ENCODE data around the gene KCNC1. TPM values are rescaled to one million over a fixed set of nuclear protein-coding genes. Genes with fewer than 3 reads are reported as not detected.

The KCNC1 gene
- total and polyA plus RNA-seq, 4 donors, result not detected

- no peaks in the 10 kb centered on the region for H3K27me3 ChIP-seq (ENCODE audit: control insufficient read depth in 1 of 2, insufficient read depth in 2 of 2, low read length in 1 of 2)
- 95 to 97% methylated on average over 4 of the region's 4 CpGs for WGBS, 2 donors
- H3K36me3 ChIP-seq (ENCODE audit: control insufficient read depth in 1 of 2, insufficient read depth in 2 of 2, low read length in 1 of 2), result no peaks in the 10 kb centered on the region
- H3K4me1 ChIP-seq (ENCODE audit: control insufficient read depth in 1 of 2, insufficient read depth in 2 of 2, low read length in 2 of 2), result no peaks in the 10 kb centered on the region
- DNase-seq, result no peak
- no peak overlapping the region for H3K4me3 ChIP-seq (ENCODE audit: low read length in 2 of 2)
- intact Hi-C loops (cut with DNase I), result no loop called here
- no peak for ATAC-seq (ENCODE audit: low FRiP score)
- no peaks in the 10 kb centered on the region for H3K9me3 ChIP-seq (ENCODE audit: control insufficient read depth, low read length)
- H3K27ac ChIP-seq (ENCODE audit: low read depth in 1 of 2, low read length in 2 of 2), result no peak overlapping the region
Measured at GRCh38 chr11:17805043-17805442, 70.5 kb downstream of the KCNC1 start.

GRCh38 chr11:17805873-17806272 is 71.3 kb downstream of the KCNC1 start:
- WGBS, 2 donors, result 94 to 96% methylated on average over 1 of the region's 1 CpG
- no peak overlapping the region for H3K4me3 ChIP-seq (ENCODE audit: low read length in 2 of 2)
- H3K9me3 ChIP-seq (ENCODE audit: control insufficient read depth, low read length), result no peaks in the 10 kb centered on the region
- H3K36me3 ChIP-seq (ENCODE audit: control insufficient read depth in 1 of 2, insufficient read depth in 2 of 2, low read length in 1 of 2), result no peaks in the 10 kb centered on the region
- DNase-seq, result no peak
- no peaks in the 10 kb centered on the region for H3K4me1 ChIP-seq (ENCODE audit: control insufficient read depth in 1 of 2, insufficient read depth in 2 of 2, low read length in 2 of 2)
- ATAC-seq (ENCODE audit: low FRiP score), result no peak
- H3K27me3 ChIP-seq (ENCODE audit: control insufficient read depth in 1 of 2, insufficient read depth in 2 of 2, low read length in 1 of 2), result no peaks in the 10 kb centered on the region
- intact Hi-C loops (cut with DNase I), result no loop called here
- H3K27ac ChIP-seq (ENCODE audit: low read depth in 1 of 2, low read length in 2 of 2), result no peak overlapping the region

- no peaks in the 10 kb centered on the region for H3K4me1 ChIP-seq (ENCODE audit: control insufficient read depth in 1 of 2, insufficient read depth in 2 of 2, low read length in 2 of 2)
- no peaks in the 10 kb centered on the region for H3K36me3 ChIP-seq (ENCODE audit: control insufficient read depth in 1 of 2, insufficient read depth in 2 of 2, low read length in 1 of 2)
- H3K27ac ChIP-seq (ENCODE audit: low read depth in 1 of 2, low read length in 2 of 2), result no peak overlapping the region
- no peaks in the 10 kb centered on the region for H3K27me3 ChIP-seq (ENCODE audit: control insufficient read depth in 1 of 2, insufficient read depth in 2 of 2, low read length in 1 of 2)
- intact Hi-C loops (cut with DNase I), result no loop called here
- WGBS, 2 donors, result 90 to 91% methylated on average over 4 of the region's 4 CpGs
- no peak for DNase-seq
- H3K4me3 ChIP-seq (ENCODE audit: low read length in 2 of 2), result no peak overlapping the region
- ATAC-seq (ENCODE audit: low FRiP score), result no peak
- no peaks in the 10 kb centered on the region for H3K9me3 ChIP-seq (ENCODE audit: control insufficient read depth, low read length)
Measured at GRCh38 chr11:17807034-17807433, 72.5 kb downstream of the KCNC1 start.

GRCh38 chr11:17810041-17810440 is 75.5 kb downstream of the KCNC1 start:
- peaks cover 0 to 5% of the 10 kb centered on the region in 2 donors for H3K4me1 ChIP-seq (ENCODE audit: control insufficient read depth in 1 of 2, insufficient read depth in 2 of 2, low read length in 2 of 2)
- no peak overlapping the region for H3K27ac ChIP-seq (ENCODE audit: low read depth in 1 of 2, low read length in 2 of 2)
- no peak for ATAC-seq (ENCODE audit: low FRiP score)
- no peaks in the 10 kb centered on the region for H3K27me3 ChIP-seq (ENCODE audit: control insufficient read depth in 1 of 2, insufficient read depth in 2 of 2, low read length in 1 of 2)
- no peak for DNase-seq
- H3K4me3 ChIP-seq (ENCODE audit: low read length in 2 of 2), result no peak overlapping the region
- WGBS, 2 donors, result 95 to 97% methylated on average over 1 of the region's 1 CpG
- no peaks in the 10 kb centered on the region for H3K36me3 ChIP-seq (ENCODE audit: control insufficient read depth in 1 of 2, insufficient read depth in 2 of 2, low read length in 1 of 2)
- H3K9me3 ChIP-seq (ENCODE audit: control insufficient read depth, low read length), result no peaks in the 10 kb centered on the region
- intact Hi-C loops (cut with DNase I), result loop anchor here in 1 of 2 donors (5.0 kb wide), 1 partner anchor 147 kb away; no protein-coding TSS in a partner anchor

GRCh38 chr11:17810746-17811145 is 76.2 kb downstream of the KCNC1 start:
- intact Hi-C loops (cut with DNase I), result loop anchor here in 1 of 2 donors (5.0 kb wide), 1 partner anchor 147 kb away; no protein-coding TSS in a partner anchor
- 32 to 33% methylated on average over 3 of the region's 3 CpGs for WGBS, 2 donors
- Histone ChIP-seq H3K9me3 (ENCODE audit: control insufficient read depth, low read length) (no peaks in the 10 kb centered on the region), H3K36me3 (ENCODE audit: control insufficient read depth in 1 of 2, insufficient read depth in 2 of 2, low read length in 1 of 2) (no peaks in the 10 kb centered on the region), H3K27ac (ENCODE audit: low read depth in 1 of 2, low read length in 2 of 2) (no peak overlapping the region), H3K4me1 (ENCODE audit: control insufficient read depth in 1 of 2, insufficient read depth in 2 of 2, low read length in 2 of 2) (peaks cover 0 to 5% of the 10 kb centered on the region in 2 donors), H3K27me3 (ENCODE audit: control insufficient read depth in 1 of 2, insufficient read depth in 2 of 2, low read length in 1 of 2) (no peaks in the 10 kb centered on the region), H3K4me3 (ENCODE audit: low read length in 2 of 2) (no peak overlapping the region)
- ATAC-seq (ENCODE audit: low FRiP score) (no peak), DNase-seq (no peak)

GRCh38 chr11:17811352-17811751 is 76.8 kb downstream of the KCNC1 start:
- H3K4me3 ChIP-seq (ENCODE audit: low read length in 2 of 2), result no peak overlapping the region
- H3K9me3 ChIP-seq (ENCODE audit: control insufficient read depth, low read length), result no peaks in the 10 kb centered on the region
- peaks cover 0 to 5% of the 10 kb centered on the region in 2 donors for H3K4me1 ChIP-seq (ENCODE audit: control insufficient read depth in 1 of 2, insufficient read depth in 2 of 2, low read length in 2 of 2)
- no peaks in the 10 kb centered on the region for H3K36me3 ChIP-seq (ENCODE audit: control insufficient read depth in 1 of 2, insufficient read depth in 2 of 2, low read length in 1 of 2)
- no peak overlapping the region for H3K27ac ChIP-seq (ENCODE audit: low read depth in 1 of 2, low read length in 2 of 2)
- intact Hi-C loops (cut with DNase I), result loop anchor here in 1 of 2 donors (5.0 kb wide), 1 partner anchor 146 kb away; no protein-coding TSS in a partner anchor
- DNase-seq (no peak), ATAC-seq (ENCODE audit: low FRiP score) (no peak)
- 69 to 82% methylated on average over 7 of the region's 7 CpGs for WGBS, 2 donors
- H3K27me3 ChIP-seq (ENCODE audit: control insufficient read depth in 1 of 2, insufficient read depth in 2 of 2, low read length in 1 of 2), result no peaks in the 10 kb centered on the region

- Histone ChIP-seq H3K4me1 (ENCODE audit: control insufficient read depth in 1 of 2, insufficient read depth in 2 of 2, low read length in 2 of 2) (peaks cover 0 to 5% of the 10 kb centered on the region in 2 donors), H3K9me3 (ENCODE audit: control insufficient read depth, low read length) (no peaks in the 10 kb centered on the region), H3K4me3 (ENCODE audit: low read length in 2 of 2) (no peak overlapping the region), H3K27me3 (ENCODE audit: control insufficient read depth in 1 of 2, insufficient read depth in 2 of 2, low read length in 1 of 2) (no peaks in the 10 kb centered on the region), H3K36me3 (ENCODE audit: control insufficient read depth in 1 of 2, insufficient read depth in 2 of 2, low read length in 1 of 2) (no peaks in the 10 kb centered on the region), H3K27ac (ENCODE audit: low read depth in 1 of 2, low read length in 2 of 2) (no peak overlapping the region)
- intact Hi-C loops (cut with DNase I), result loop anchor here in 1 of 2 donors (5.0 kb wide), 1 partner anchor 145 kb away; no protein-coding TSS in a partner anchor
- WGBS, 2 donors, result 0 to 18% methylated on average over 2 of the region's 2 CpGs
- ATAC-seq (ENCODE audit: low FRiP score), result no peak
- no peak for DNase-seq
Measured at GRCh38 chr11:17812091-17812864, 77.7 kb downstream of the KCNC1 start.

GRCh38 chr11:17812865-17813187 is 78.2 kb downstream of the KCNC1 start:
- ATAC-seq (ENCODE audit: low FRiP score), result no peak
- H3K36me3 ChIP-seq (ENCODE audit: control insufficient read depth in 1 of 2, insufficient read depth in 2 of 2, low read length in 1 of 2), result no peaks in the 10 kb centered on the region
- intact Hi-C loops (cut with DNase I), result loop anchor here in 1 of 2 donors (5.0 kb wide), 1 partner anchor 144 kb away; no protein-coding TSS in a partner anchor
- H3K9me3 ChIP-seq (ENCODE audit: control insufficient read depth, low read length), result no peaks in the 10 kb centered on the region
- no peak overlapping the region for H3K4me3 ChIP-seq (ENCODE audit: low read length in 2 of 2)
- no peak for DNase-seq
- H3K27ac ChIP-seq (ENCODE audit: low read depth in 1 of 2, low read length in 2 of 2), result peak overlapping the region in 1 of 2 donors; percentile 34
- no peaks in the 10 kb centered on the region for H3K27me3 ChIP-seq (ENCODE audit: control insufficient read depth in 1 of 2, insufficient read depth in 2 of 2, low read length in 1 of 2)
- peaks cover 0 to 5% of the 10 kb centered on the region in 2 donors for H3K4me1 ChIP-seq (ENCODE audit: control insufficient read depth in 1 of 2, insufficient read depth in 2 of 2, low read length in 2 of 2)
- 26 to 34% methylated on average over 4 of the region's 4 CpGs for WGBS, 2 donors
